ENCODE measurements around the gene RPGRIP1L.

The RPGRIP1L gene

GRCh38 chr16:53598511-53599275, 105.0 kb downstream of the RPGRIP1L start:
- DNase-seq: no peak

GRCh38 chr16:53597776-53598175, 105.9 kb downstream of the RPGRIP1L start:
- no peak for DNase-seq

GRCh38 chr16:53588081-53588648, 115.5 kb downstream of the RPGRIP1L start:
- DNase-seq: no peak

GRCh38 chr16:53583401-53583800, 120.3 kb downstream of the RPGRIP1L start:
- no peak for DNase-seq

GRCh38 chr16:53581784-53582183, 121.9 kb downstream of the RPGRIP1L start:
- DNase-seq: no peak

GRCh38 chr16:53580038-53580802, 123.4 kb downstream of the RPGRIP1L start:
- DNase-seq: no peak

GRCh38 chr16:53576904-53577303, 126.8 kb downstream of the RPGRIP1L start:
- DNase-seq: no peak

GRCh38 chr16:53576210-53576609, 127.4 kb downstream of the RPGRIP1L start:
- no peak for DNase-seq

- no peak for DNase-seq
Observed at GRCh38 chr16:53571763-53572162, 131.9 kb downstream of the RPGRIP1L start.

GRCh38 chr16:53566552-53567245, 137.0 kb downstream of the RPGRIP1L start:
- DNase-seq: no peak

- DNase-seq: no peak
Observed at GRCh38 chr16:53565296-53565863, 138.3 kb downstream of the RPGRIP1L start.

- DNase-seq: no peak
Observed at GRCh38 chr16:53563426-53563825, 140.2 kb downstream of the RPGRIP1L start.

- no peak for DNase-seq
Observed at GRCh38 chr16:53561101-53561888, 142.4 kb downstream of the RPGRIP1L start.

- DNase-seq: no peak
Observed at GRCh38 chr16:53559270-53559951, 144.2 kb downstream of the RPGRIP1L start.

GRCh38 chr16:53558710-53559109, 144.9 kb downstream of the RPGRIP1L start:
- DNase-seq: no peak

GRCh38 chr16:53556521-53556920, 147.1 kb downstream of the RPGRIP1L start:
- DNase-seq: no peak

GRCh38 chr16:53549970-53550690, 153.5 kb downstream of the RPGRIP1L start:
- DNase-seq: peak; percentile 86

All from NCI-H1694 treated with DMSO at 0.1 percent for 48 hours (cell line).